ENCODE data around the gene GSPT1.

DNA sequence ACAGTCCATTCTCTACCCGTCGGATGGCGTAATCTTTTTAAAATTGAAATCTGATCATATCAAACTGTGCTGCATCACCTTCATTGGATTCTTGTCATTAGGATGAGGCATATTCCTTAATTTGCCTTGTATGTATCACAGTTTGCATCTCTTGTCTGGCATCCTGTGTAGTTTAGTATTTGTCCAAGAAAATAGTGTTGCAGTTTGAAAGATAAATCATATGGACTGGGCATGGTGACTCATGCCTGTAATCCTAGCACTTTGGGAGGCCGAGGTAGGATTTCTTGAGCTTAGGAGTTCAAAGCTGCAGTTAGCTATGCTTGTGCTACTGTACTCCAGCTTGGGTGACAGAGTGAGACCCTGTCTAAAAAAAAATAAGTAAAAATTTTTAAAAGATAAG is 58.6 kb downstream of the GSPT1 start:
- TF ChIP-seq, protein P1, sequence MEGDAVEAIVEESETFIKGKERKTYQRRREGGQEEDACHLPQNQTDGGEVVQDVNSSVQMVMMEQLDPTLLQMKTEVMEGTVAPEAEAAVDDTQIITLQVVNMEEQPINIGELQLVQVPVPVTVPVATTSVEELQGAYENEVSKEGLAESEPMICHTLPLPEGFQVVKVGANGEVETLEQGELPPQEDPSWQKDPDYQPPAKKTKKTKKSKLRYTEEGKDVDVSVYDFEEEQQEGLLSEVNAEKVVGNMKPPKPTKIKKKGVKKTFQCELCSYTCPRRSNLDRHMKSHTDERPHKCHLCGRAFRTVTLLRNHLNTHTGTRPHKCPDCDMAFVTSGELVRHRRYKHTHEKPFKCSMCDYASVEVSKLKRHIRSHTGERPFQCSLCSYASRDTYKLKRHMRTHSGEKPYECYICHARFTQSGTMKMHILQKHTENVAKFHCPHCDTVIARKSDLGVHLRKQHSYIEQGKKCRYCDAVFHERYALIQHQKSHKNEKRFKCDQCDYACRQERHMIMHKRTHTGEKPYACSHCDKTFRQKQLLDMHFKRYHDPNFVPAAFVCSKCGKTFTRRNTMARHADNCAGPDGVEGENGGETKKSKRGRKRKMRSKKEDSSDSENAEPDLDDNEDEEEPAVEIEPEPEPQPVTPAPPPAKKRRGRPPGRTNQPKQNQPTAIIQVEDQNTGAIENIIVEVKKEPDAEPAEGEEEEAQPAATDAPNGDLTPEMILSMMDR (IDR thresholded peaks at IDR 0.05), result no peak
- TF ChIP-seq POLR2A (IDR thresholded peaks at IDR 0.05; ENCODE audit: low read depth) (no peak), POLR2AphosphoS5 (IDR thresholded peaks at IDR 0.05) (no peak), EP300 (IDR thresholded peaks at IDR 0.05) (no peak)

All from esophagus muscularis mucosa (tissue), 4 donors.